ENCODE data around the gene SH3BP5L.

- no peak for TF ChIP-seq ELK1 (IDR thresholded peaks at IDR 0.05; ENCODE audit: borderline replicate concordance, low read depth, low read length)
- TF ChIP-seq RAD21 (IDR thresholded peaks at IDR 0.05; ENCODE audit: low read length): no peak
- TF ChIP-seq MXI1 (IDR thresholded peaks at IDR 0.05; ENCODE audit: borderline replicate concordance, low read depth, low read length): no peak
- no peak for TF ChIP-seq CTCF (conservative IDR thresholded peaks at IDR 0.05; ENCODE audit: low read depth, low read length)
Measured at GRCh38 chr1:248787430-248787829, 38.3 kb downstream of the SH3BP5L start.

All from IMR-90 (cell line).